A673 (cell line): ENCODE results near the gene B9D1. TPM values are rescaled to one million over a fixed set of nuclear protein-coding genes. Genes with fewer than 3 reads are reported as not detected.
A peak's percentile ranks its signal among the peaks of the same experiment; 100 is the strongest.

Experiments used
- BruUV-seq: library from RNA; stranded (reverse); fragments of 400-500 nt; replicated peaks from 2 replicates; lab custom pipeline; 2021; lab: Mats Ljungman, UMichigan
- CTCF ChIA-PET: fragments of 300-600 bp; sonication (Branson Sonifier 250); formaldehyde crosslinking; loops from one replicate; lab custom pipeline; 2022; ENCODE audit warnings: antibody characterized with exemption; lab: Charles Lee
- POLR2A ChIA-PET: fragments of 300-600 bp; sonication (Branson Sonifier 250); formaldehyde crosslinking; loops from one replicate; lab custom pipeline; 2022; ENCODE audit warnings: antibody characterized with exemption; ENCODE audit not compliant: low non-redundant PET; lab: Charles Lee
- DNase-seq: peaks from one replicate; pipeline ENCODE4 v3.0.0-alpha.2; 2015; ENCODE audit warnings: low spot score
- H3K27ac ChIP-seq: fragments of 200-600 bp; sonication (generic); 2 replicates; pipeline ENCODE4 v1.5.1; 2016; ENCODE audit warnings: mixed run types, low read depth, mild to moderate bottlenecking, mixed read lengths, antibody characterized with exemption, low read length; ENCODE audit not compliant: poor library complexity, severe bottlenecking
- H3K27me3 ChIP-seq: fragments of 200-600 bp; sonication (generic); replicated peaks from 2 replicates; pipeline ENCODE4 v1.6.1; 2017; ENCODE audit warnings: mixed run types, low read depth, mild to moderate bottlenecking, mixed read lengths, antibody characterized with exemption, low read length; ENCODE audit not compliant: insufficient read depth, poor library complexity
- H3K36me3 ChIP-seq: fragments of 200-600 bp; sonication (generic); 2 replicates; pipeline ENCODE4 v1.6.1; 2016; ENCODE audit warnings: mixed run types, mild to moderate bottlenecking, mixed read lengths, antibody characterized with exemption, low read length; ENCODE audit not compliant: insufficient read depth, poor library complexity, severe bottlenecking
- H3K4me1 ChIP-seq: fragments of 200-600 bp; sonication (generic); 2 replicates; pipeline ENCODE4 v1.6.1; 2017; ENCODE audit warnings: mixed run types, mild to moderate bottlenecking, mixed read lengths, antibody characterized with exemption, low read length; ENCODE audit not compliant: insufficient read depth, poor library complexity, severe bottlenecking
- H3K4me3 ChIP-seq: fragments of 200-600 bp; sonication (generic); 2 replicates; pipeline ENCODE4 v1.5.1; 2016; ENCODE audit warnings: low read depth, mixed run types, mild to moderate bottlenecking, mixed read lengths, low read length; ENCODE audit not compliant: poor library complexity, severe bottlenecking
- H3K9me3 ChIP-seq: fragments of 200-600 bp; sonication (generic); 2 replicates; pipeline ENCODE4 v1.6.1; 2016; ENCODE audit warnings: mixed run types, low read depth, mild to moderate bottlenecking, mixed read lengths, antibody characterized with exemption, low read length; ENCODE audit not compliant: poor library complexity, severe bottlenecking
- EZH2 ChIP-seq: fragments of 200-600 bp; sonication (generic); IDR thresholded peaks from 2 replicates; pipeline ENCODE4 v1.6.1; 2017; ENCODE audit warnings: borderline replicate concordance, low read depth, mild to moderate bottlenecking, mixed read lengths, antibody characterized with exemption, low read length; ENCODE audit not compliant: poor library complexity, severe bottlenecking
- intact Hi-C: fragments of 100-400 bp; cut with micrococcal nuclease; formaldehyde crosslinking; loops from one replicate; pipeline ENCODE4 v1.10.0; 2022; ENCODE audit not compliant: unreplicated experiment
- total RNA-seq: library from RNA; stranded (reverse); gene quantifications from 2 replicates; pipeline ENCODE4 v1.2.3, GENCODE V29; 2021
- TF ChIP-seq, protein P1 (sequence below): fragments of 300-800, 200-600 bp; sonication (generic); conservative IDR thresholded peaks from 2 replicates; pipeline ENCODE4 v1.5.1; 2017; ENCODE audit warnings: low read depth, mild to moderate bottlenecking, antibody characterized with exemption, low read length, moderate library complexity, mixed read lengths

Gene B9D1
- total RNA-seq, 1 experiment from 2014 or later, result 37.0 TPM

DNA sequence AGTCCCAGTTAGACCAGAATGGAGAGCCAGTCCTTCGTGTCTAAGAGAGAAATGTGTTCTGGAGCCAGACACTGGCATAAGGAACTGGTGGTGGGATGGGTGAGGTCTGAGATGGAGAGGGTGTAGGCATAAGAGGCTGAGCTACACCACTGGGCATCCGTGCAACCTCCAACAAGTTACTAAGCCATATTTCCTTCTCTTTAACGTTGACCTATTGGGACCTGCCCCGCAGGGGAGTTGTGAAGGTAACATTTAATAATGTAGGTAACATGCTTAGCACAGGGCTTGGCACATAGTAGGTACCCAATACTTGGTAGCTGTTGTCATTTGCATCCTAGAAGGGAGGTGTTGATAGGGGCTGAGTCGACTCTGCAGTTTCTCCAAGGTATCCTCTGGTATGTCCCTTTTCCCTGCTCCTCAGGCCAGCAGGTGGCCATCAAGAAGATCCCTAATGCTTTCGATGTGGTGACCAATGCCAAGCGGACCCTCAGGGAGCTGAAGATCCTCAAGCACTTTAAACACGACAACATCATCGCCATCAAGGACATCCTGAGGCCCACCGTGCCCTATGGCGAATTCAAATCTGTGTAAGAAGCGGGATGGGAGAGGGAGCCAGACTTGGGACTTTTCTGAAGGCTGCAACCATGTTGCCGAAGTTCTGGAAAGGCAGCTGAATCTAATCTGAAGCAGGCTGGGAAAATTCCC, 17.0 kb upstream of the B9D1 start:
- Histone ChIP-seq H3K9me3 (no peaks in the 10 kb centered on the region), H3K27me3 (no peaks in the 10 kb centered on the region), H3K4me1 (peaks cover 15% of the 10 kb centered on the region), H3K36me3 (peaks cover 48% of the 10 kb centered on the region), H3K4me3 (peak overlapping the region; percentile 68), H3K27ac (peak overlapping the region; percentile 94)
- TF ChIP-seq, protein P1, sequence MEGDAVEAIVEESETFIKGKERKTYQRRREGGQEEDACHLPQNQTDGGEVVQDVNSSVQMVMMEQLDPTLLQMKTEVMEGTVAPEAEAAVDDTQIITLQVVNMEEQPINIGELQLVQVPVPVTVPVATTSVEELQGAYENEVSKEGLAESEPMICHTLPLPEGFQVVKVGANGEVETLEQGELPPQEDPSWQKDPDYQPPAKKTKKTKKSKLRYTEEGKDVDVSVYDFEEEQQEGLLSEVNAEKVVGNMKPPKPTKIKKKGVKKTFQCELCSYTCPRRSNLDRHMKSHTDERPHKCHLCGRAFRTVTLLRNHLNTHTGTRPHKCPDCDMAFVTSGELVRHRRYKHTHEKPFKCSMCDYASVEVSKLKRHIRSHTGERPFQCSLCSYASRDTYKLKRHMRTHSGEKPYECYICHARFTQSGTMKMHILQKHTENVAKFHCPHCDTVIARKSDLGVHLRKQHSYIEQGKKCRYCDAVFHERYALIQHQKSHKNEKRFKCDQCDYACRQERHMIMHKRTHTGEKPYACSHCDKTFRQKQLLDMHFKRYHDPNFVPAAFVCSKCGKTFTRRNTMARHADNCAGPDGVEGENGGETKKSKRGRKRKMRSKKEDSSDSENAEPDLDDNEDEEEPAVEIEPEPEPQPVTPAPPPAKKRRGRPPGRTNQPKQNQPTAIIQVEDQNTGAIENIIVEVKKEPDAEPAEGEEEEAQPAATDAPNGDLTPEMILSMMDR, result no peak
- TF ChIP-seq EZH2, result no peak
- intact Hi-C loops, result loop anchor here (5.0 kb wide), 1 partner anchor 68 kb away; no protein-coding TSS in a partner anchor
- DNase-seq, result no peak
- BruUV-seq, result no TSS peak
- ChIA-PET CTCF (no interaction called here), POLR2A (no interaction called here)

DNA sequence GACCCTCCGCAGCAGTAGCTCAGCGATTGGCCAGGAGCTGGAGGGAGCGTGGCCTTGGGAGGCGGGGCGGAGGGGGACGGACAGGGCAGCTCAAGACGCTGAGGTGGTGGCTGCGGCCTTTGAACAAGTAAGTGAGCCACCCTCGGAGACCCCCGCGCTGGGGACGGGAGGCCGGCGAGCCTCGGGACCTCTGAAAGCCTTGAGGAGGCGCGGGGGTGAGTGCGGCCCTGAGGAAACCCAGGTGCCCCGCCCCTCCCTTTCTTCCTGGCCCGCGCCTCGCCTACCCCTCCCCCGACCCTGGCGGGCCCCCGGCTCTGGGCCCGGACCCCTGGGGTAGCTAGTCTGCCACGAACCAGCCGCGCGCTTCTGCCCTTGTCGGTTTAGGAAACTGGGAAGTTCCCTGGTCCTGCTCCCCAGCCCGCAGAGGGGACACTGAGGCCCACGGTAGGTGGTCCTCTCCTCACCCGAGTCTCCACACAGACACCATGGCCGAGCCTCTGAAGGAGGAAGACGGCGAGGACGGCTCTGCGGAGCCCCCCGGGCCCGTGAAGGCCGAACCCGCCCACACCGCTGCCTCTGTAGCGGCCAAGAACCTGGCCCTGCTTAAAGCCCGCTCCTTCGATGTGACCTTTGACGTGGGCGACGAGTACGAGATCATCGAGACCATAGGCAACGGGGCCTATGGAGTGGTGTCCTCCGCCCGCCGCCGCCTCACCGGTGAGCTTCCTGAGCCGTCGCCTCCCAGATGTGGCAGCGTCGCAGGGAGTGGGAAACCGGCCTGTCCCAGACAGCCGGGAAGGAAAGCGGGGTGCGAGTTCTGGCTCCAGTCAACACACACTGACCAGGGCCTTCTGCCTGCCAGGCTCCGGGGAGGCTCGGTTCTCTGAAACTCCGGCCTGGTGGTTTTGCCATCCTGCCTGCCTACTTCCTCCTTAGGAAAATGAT, 16.2 kb upstream of the B9D1 start, which contains the start of gene MAPK7:
TSS of gene MAPK7 (plus strand) at position 83 of the 945 bp plus-strand sequence. CDS start at position 486, 403 bp downstream.
- POLR2A ChIA-PET, result interaction anchor here (1.7 kb wide), 1 partner anchor 8 kb away, joined by 8 read pairs; the partner anchor contains the start of gene MFAP4

More for the DNA sequence above, 16.2 kb upstream of the B9D1 start, which contains the start of gene MAPK7:
- intact Hi-C loops, result loop anchor here (5.0 kb wide), 1 partner anchor 69 kb away; no protein-coding TSS in a partner anchor
- TF ChIP-seq, protein P1, result no peak
- no peak for TF ChIP-seq EZH2
- no peaks in the 10 kb centered on the region for H3K9me3 ChIP-seq
- no peaks in the 10 kb centered on the region for H3K27me3 ChIP-seq
- peak within 1 kb of the TSS; percentile 68 for H3K4me3 ChIP-seq
- CTCF ChIA-PET, result interaction anchor here (1.1 to 1.7 kb wide), 2 partner anchors 16 to 68 kb away, joined by 7 to 18 read pairs; partner anchors contain the start of gene B9D1
- BruUV-seq, result no TSS peak
- peak within 1 kb of the TSS; percentile 94 for H3K27ac ChIP-seq
- peaks cover 40% of the 10 kb centered on the region for H3K36me3 ChIP-seq
- DNase-seq, result no peak
- H3K4me1 ChIP-seq, result peaks cover 7% of the 10 kb centered on the region
